Measurements from ENCODE around the gene AMER2.

AMER2 gene

GRCh38 chr13:25171517-25172302, at the start of gene AMER2:
AMER2 (minus strand) TSS chr13:25172288; CDS start chr13:25171619, 669 bp downstream.
- no peak for DNase-seq (ENCODE audit: low read depth)

GRCh38 chr13:25218019-25218418, 45.9 kb upstream of the AMER2 start:
- DNase-seq (ENCODE audit: low read depth) = no peak

- DNase-seq (ENCODE audit: low read depth) = no peak
These were observed 45.2 kb upstream of the AMER2 start for GRCh38 chr13:25217023-25217885.

GRCh38 chr13:25215253-25215575, 43.1 kb upstream of the AMER2 start:
- no peak for DNase-seq (ENCODE audit: low read depth)

GRCh38 chr13:25214491-25215252, 42.6 kb upstream of the AMER2 start:
- DNase-seq (ENCODE audit: low read depth) = no peak

- DNase-seq (ENCODE audit: low read depth) = no peak
These were observed 41.6 kb upstream of the AMER2 start for GRCh38 chr13:25213715-25214114.

- no peak for DNase-seq (ENCODE audit: low read depth)
These were observed 38.9 kb upstream of the AMER2 start for GRCh38 chr13:25210842-25211569.

GRCh38 chr13:25207291-25207810, 35.3 kb upstream of the AMER2 start:
- no peak for DNase-seq (ENCODE audit: low read depth)

GRCh38 chr13:25204863-25205262, 32.8 kb upstream of the AMER2 start:
- no peak for DNase-seq (ENCODE audit: low read depth)

- DNase-seq (ENCODE audit: low read depth) = no peak
These were observed 31.1 kb upstream of the AMER2 start for GRCh38 chr13:25203127-25203740.

GRCh38 chr13:25200783-25201182, 28.7 kb upstream of the AMER2 start:
- no peak for DNase-seq (ENCODE audit: low read depth)

- no peak for DNase-seq (ENCODE audit: low read depth)
These were observed 26.6 kb upstream of the AMER2 start for GRCh38 chr13:25198647-25199046.

- DNase-seq (ENCODE audit: low read depth) = no peak
These were observed 24.9 kb upstream of the AMER2 start for GRCh38 chr13:25196971-25197370.

GRCh38 chr13:25192936-25193335, 20.8 kb upstream of the AMER2 start:
- DNase-seq (ENCODE audit: low read depth) = no peak

- no peak for DNase-seq (ENCODE audit: low read depth)
These were observed 20.4 kb upstream of the AMER2 start for GRCh38 chr13:25192489-25192888.

- no peak for DNase-seq (ENCODE audit: low read depth)
These were observed 20.0 kb upstream of the AMER2 start for GRCh38 chr13:25192052-25192451.

- no peak for DNase-seq (ENCODE audit: low read depth)
These were observed 18.7 kb upstream of the AMER2 start for GRCh38 chr13:25190771-25191170.

GRCh38 chr13:25190256-25190655, 18.2 kb upstream of the AMER2 start:
- DNase-seq (ENCODE audit: low read depth) = no peak

GRCh38 chr13:25187596-25187995, 15.5 kb upstream of the AMER2 start:
- DNase-seq (ENCODE audit: low read depth) = no peak

GRCh38 chr13:25186187-25186586, 14.1 kb upstream of the AMER2 start:
- no peak for DNase-seq (ENCODE audit: low read depth)

- DNase-seq (ENCODE audit: low read depth) = no peak
These were observed 9.5 kb upstream of the AMER2 start for GRCh38 chr13:25181597-25181996.
